Measurements from ENCODE around the gene CAPN15. TPM values are rescaled to one million over a fixed set of nuclear protein-coding genes. Genes with fewer than 3 reads are reported as not detected.
"Not testable (repeated sequence)": the region's sequence is repeated elsewhere in the genome, so short reads cannot be mapped to it uniquely, and the experiment has no call there.

CAPN15 gene
- total RNA-seq, 2 experiments from 2014 or later, result 86.4 to 91.3 TPM

DNA sequence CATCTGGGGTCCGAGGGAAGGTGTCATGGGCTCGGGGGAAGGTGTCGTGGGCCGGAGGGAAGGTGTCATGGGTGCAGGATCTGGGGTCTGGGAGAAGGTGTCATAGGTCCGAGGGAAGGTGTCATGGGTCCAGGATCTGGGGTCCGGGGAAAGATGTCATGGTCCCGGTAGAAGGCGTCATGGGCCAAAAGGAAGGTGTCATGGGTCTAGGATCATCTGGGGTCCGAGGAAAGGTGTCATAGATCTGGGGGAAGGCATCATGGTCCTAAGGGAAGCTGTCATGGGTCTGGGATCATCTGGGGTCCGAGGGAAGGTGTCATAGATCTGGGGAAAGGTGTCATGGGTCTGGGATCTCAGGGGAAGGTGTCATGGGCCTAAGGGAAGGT is 63.3 kb downstream of the CAPN15 start:
- no peaks in the 10 kb centered on the region for H3K9me3 Mint-ChIP-seq
- peak overlapping the region; percentile 13 for H3K27ac Mint-ChIP-seq
- no peak for DNase-seq
- H3K36me3 Mint-ChIP-seq, result peaks cover 11% of the 10 kb centered on the region
- peaks cover 25% of the 10 kb centered on the region for H3K4me1 Mint-ChIP-seq
- H3K27me3 Mint-ChIP-seq, result peaks cover 4% of the 10 kb centered on the region
- peak overlapping the region; percentile 78 for H3K4me3 Mint-ChIP-seq

GRCh38 chr16:591231-591630 is 63.7 kb downstream of the CAPN15 start:
- Mint-ChIP-seq H3K27me3 (no peaks in the 10 kb centered on the region), H3K4me3 (peak overlapping the region; percentile 78), H3K36me3 (peaks cover 11% of the 10 kb centered on the region), H3K4me1 (peaks cover 28% of the 10 kb centered on the region), H3K9me3 (no peaks in the 10 kb centered on the region), H3K27ac (no peak overlapping the region)
- no peak for DNase-seq

DNA sequence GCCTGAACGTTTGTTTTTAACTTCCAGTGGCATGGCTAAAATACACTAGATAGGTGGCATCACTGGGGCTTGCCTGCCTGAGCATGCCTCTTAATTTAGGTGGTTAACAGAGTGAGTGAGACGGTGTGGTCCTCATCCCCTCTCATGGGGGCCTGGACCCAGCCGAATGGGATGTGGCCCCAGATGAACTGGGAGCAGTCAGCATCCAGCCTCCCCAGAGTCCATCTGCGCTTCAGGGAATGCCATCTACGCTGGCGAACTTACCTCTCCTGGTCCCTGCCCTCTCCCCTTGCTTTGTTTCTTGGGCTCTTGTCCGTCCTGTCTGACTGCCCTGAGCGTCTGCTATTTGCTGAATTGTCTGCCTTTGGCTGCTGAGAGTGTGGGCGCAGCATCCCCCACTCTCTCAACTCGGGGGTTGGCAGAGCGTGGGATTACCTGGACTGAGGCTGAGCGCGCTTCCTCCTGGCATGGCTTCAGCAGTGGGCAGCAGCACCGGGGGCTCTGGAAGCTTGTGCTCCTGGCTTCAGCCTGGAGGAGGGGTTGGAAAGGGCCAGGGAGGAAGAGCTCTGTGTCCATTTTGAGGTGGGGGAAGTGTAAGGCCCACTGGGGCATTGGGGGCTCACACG is 64.5 kb downstream of the CAPN15 start:
- DNase-seq, result no peak
- no peaks in the 10 kb centered on the region for H3K27me3 Mint-ChIP-seq
- H3K27ac Mint-ChIP-seq, result no peak overlapping the region
- no peaks in the 10 kb centered on the region for H3K9me3 Mint-ChIP-seq
- H3K4me1 Mint-ChIP-seq, result peaks cover 28% of the 10 kb centered on the region
- H3K4me3 Mint-ChIP-seq, result no peak overlapping the region
- H3K36me3 Mint-ChIP-seq, result peaks cover 14% of the 10 kb centered on the region

GRCh38 chr16:592518-593306 is 65.2 kb downstream of the CAPN15 start:
- Mint-ChIP-seq H3K27me3 (no peaks in the 10 kb centered on the region), H3K4me3 (no peak overlapping the region), H3K4me1 (peaks cover 23% of the 10 kb centered on the region), H3K9me3 (no peaks in the 10 kb centered on the region), H3K36me3 (peaks cover 12% of the 10 kb centered on the region), H3K27ac (no peak overlapping the region)
- no peak for DNase-seq

GRCh38 chr16:593406-593805 is 65.9 kb downstream of the CAPN15 start:
- DNase-seq, result no peak
- Mint-ChIP-seq H3K36me3 (peaks cover 6% of the 10 kb centered on the region), H3K27ac (no peak overlapping the region), H3K9me3 (no peaks in the 10 kb centered on the region), H3K4me1 (peaks cover 23% of the 10 kb centered on the region), H3K4me3 (no peak overlapping the region), H3K27me3 (no peaks in the 10 kb centered on the region)

GRCh38 chr16:593807-594206 is 66.3 kb downstream of the CAPN15 start:
- Mint-ChIP-seq H3K36me3 (peaks cover 8% of the 10 kb centered on the region), H3K27me3 (no peaks in the 10 kb centered on the region), H3K9me3 (no peaks in the 10 kb centered on the region), H3K27ac (no peak overlapping the region), H3K4me1 (peaks cover 23% of the 10 kb centered on the region), H3K4me3 (no peak overlapping the region)
- no peak for DNase-seq

GRCh38 chr16:595094-595528 is 67.6 kb downstream of the CAPN15 start:
- Mint-ChIP-seq H3K9me3 (no peaks in the 10 kb centered on the region), H3K4me3 (no peak overlapping the region), H3K4me1 (peaks cover 23% of the 10 kb centered on the region)

DNA sequence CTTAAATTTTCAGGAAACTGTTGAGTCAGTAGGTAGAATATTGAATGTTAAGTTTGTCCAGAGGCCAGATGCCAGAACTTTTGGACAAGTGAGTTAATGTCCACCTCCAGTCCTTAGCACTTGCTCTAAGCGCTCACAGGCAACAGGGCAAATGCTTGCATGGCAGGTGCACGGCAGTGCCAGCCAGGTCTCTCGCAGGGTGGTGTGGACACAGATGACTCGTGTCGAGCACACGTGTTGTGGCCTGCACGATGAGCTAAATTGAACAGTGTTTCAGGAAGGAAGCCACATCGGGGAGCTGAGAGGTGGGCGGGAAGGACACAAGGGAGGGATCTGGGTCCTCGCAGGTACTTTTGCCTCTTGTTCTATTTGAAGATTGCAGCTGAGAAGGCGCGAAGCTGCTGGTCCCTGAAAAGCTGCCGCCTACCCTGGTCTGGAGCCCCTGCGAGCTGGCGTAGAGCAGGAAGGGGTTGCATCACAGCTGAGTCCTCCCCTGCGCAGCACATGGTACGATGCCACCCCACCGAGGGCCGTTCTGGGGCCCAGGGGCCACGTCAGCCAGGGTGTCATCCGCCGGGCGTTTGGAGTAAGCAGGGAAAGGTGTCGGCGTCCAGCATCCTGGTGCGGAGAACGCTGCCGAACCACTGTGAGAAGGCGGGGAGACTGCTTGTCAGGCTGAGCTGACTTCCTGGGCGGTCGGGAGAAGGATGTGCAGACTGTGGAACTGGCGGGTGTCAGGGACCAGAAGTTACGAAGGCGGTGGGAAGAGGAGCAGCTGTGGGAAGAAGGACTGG is 68.6 kb downstream of the CAPN15 start:
- Mint-ChIP-seq H3K36me3 (peaks cover 15% of the 10 kb centered on the region), H3K27ac (no peak overlapping the region), H3K9me3 (no peaks in the 10 kb centered on the region), H3K4me3 (no peak overlapping the region), H3K27me3 (no peaks in the 10 kb centered on the region), H3K4me1 (peaks cover 17% of the 10 kb centered on the region)
- DNase-seq, result no peak

More at GRCh38 chr16:595094-595528, 67.6 kb downstream of the CAPN15 start:
- no peaks in the 10 kb centered on the region for H3K27me3 Mint-ChIP-seq
- no peak for DNase-seq
- peaks cover 15% of the 10 kb centered on the region for H3K36me3 Mint-ChIP-seq
- H3K27ac Mint-ChIP-seq, result no peak overlapping the region

DNA sequence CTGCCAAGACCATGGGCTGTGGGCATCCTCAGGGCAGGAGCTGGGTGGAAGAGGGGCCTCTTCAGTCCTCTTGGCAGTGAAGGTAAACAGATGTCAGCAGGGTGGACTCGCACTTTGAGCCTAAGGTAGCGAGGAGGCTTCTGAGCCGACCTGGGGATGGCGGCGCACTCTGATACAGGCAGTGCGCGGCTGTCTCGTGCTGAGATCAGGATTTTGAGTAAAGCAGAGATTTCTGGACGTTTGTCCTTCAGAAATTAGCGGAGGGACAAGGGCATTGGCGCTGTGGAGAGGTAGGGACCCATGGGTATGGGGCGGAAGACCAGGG is 69.2 kb downstream of the CAPN15 start:
- no peak for DNase-seq
- Mint-ChIP-seq H3K27me3 (no peaks in the 10 kb centered on the region), H3K4me3 (no peak overlapping the region), H3K36me3 (peaks cover 15% of the 10 kb centered on the region), H3K27ac (no peak overlapping the region), H3K9me3 (no peaks in the 10 kb centered on the region), H3K4me1 (peaks cover 15% of the 10 kb centered on the region)

GRCh38 chr16:597655-598054 is 70.1 kb downstream of the CAPN15 start:
- not testable (repeated sequence) for H3K27ac Mint-ChIP-seq, H3K27me3 Mint-ChIP-seq, DNase-seq, H3K9me3 Mint-ChIP-seq, H3K4me3 Mint-ChIP-seq
- Mint-ChIP-seq H3K36me3 (peaks cover 15% of the 10 kb centered on the region), H3K4me1 (peaks cover 13% of the 10 kb centered on the region)

GRCh38 chr16:598823-599739 is 71.6 kb downstream of the CAPN15 start:
- peaks cover 16% of the 10 kb centered on the region for H3K36me3 Mint-ChIP-seq
- no peak for DNase-seq
- no peak overlapping the region for H3K27ac Mint-ChIP-seq
- H3K4me1 Mint-ChIP-seq, result peaks cover 18% of the 10 kb centered on the region
- no peak overlapping the region for H3K4me3 Mint-ChIP-seq
- H3K27me3 Mint-ChIP-seq, result no peaks in the 10 kb centered on the region
- H3K9me3 Mint-ChIP-seq, result no peaks in the 10 kb centered on the region

DNA sequence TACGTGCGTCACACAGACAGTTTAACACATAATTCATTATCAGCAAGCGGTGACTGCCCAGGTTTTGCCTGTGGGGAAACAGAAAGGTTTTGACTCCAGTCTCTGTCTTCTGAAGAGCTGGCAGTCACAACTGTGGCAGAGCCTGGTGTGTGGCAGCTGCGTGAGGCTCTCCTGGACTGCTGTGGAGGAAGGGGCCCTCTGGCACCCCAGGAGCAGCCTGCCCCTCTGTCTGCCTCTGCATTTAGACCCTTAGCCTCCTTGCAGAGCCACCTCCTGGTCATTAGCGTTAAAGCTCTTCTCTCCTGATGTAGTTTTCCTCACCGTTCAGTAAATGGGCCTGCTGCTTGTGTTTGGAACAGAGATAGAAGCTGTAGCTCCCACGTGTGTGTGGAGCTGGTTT is 73.3 kb downstream of the CAPN15 start:
- Mint-ChIP-seq H3K4me3 (no peak overlapping the region), H3K36me3 (peaks cover 24% of the 10 kb centered on the region), H3K9me3 (no peaks in the 10 kb centered on the region), H3K27me3 (no peaks in the 10 kb centered on the region), H3K4me1 (peaks cover 16% of the 10 kb centered on the region), H3K27ac (no peak overlapping the region)
- no peak for DNase-seq

GRCh38 chr16:603933-604332 is 76.4 kb downstream of the CAPN15 start:
- Mint-ChIP-seq H3K36me3 (peaks cover 15% of the 10 kb centered on the region), H3K27ac (no peak overlapping the region), H3K4me3 (no peak overlapping the region), H3K27me3 (no peaks in the 10 kb centered on the region), H3K4me1 (peaks cover 17% of the 10 kb centered on the region), H3K9me3 (no peaks in the 10 kb centered on the region)
- no peak for DNase-seq
